Ascending aorta (tissue), 2 donors: ENCODE results near the gene TBC1D5. TPM values are rescaled to one million over a fixed set of nuclear protein-coding genes. Genes with fewer than 3 reads are reported as not detected.

ENCODE experiments used
- DNase-seq, 2 donors: peaks; one replicate each; pipeline ENCODE4 v3.0.0-alpha.2; 2019; ENCODE audit warnings: low spot score in 2 of 2
- H3K27ac ChIP-seq, 2 donors: fragments of 200-600 bp; sonication (generic); one replicate each; pipeline ENCODE4 v1.5.1; 2016 to 2017; ENCODE audit warnings: mild to moderate bottlenecking in 1 of 2
- H3K27me3 ChIP-seq: fragments of 200-600 bp; sonication (generic); one replicate; pipeline ENCODE4 v1.5.1; 2017
- H3K36me3 ChIP-seq, 2 donors: fragments of 200-600 bp; sonication (generic); one replicate each; pipeline ENCODE4 v1.5.1; 2016
- H3K4me1 ChIP-seq, 2 donors: fragments of 200-600 bp; sonication (generic); one replicate each; pipeline ENCODE4 v1.5.1; 2016 to 2017; ENCODE audit warnings: mild to moderate bottlenecking in 1 of 2
- H3K4me3 ChIP-seq, 2 donors: fragments of 200-600 bp; sonication (generic); one replicate each; pipeline ENCODE4 v1.5.1; 2016 to 2017; ENCODE audit warnings: mild to moderate bottlenecking in 1 of 2
- H3K9me3 ChIP-seq, 2 donors: fragments of 200-600 bp; sonication (generic); one replicate each; pipeline ENCODE4 v1.5.1; 2016
- intact Hi-C: fragments of 100-400 bp; cut with DNase I; formaldehyde crosslinking; loops from one replicate; pipeline ENCODE4 v1.15.1; 2023
- total RNA-seq: library from RNA; depleted of rRNA; stranded (reverse); fragments of >200 nt; gene quantifications from one replicate; pipeline ENCODE4 v1.1.0, GENCODE V29; 2016
- TF ChIP-seq, protein P1 (sequence below), 3 experiments: fragments of 200-600 bp in 2 of 3; fragments of 450-650 bp in 1 of 3; sonication (generic) in 2 of 3; IDR thresholded peaks; one replicate each; pipeline ENCODE4 v1.5.1; 2016 to 2019; ENCODE audit warnings: antibody characterized with exemption in 3 of 3, mild to moderate bottlenecking in 1 of 3, moderate library complexity in 1 of 3

TBC1D5 gene
- total RNA-seq, 1 donor from 2014 or later: 43.3 TPM

- H3K9me3 ChIP-seq: no peaks in the 10 kb centered on the region
- no peaks in the 10 kb centered on the region for H3K27me3 ChIP-seq
- H3K27ac ChIP-seq: no peak overlapping the region
- H3K4me3 ChIP-seq: no peak overlapping the region
- intact Hi-C loops: loop anchor here (5.0 kb wide), 2 partner anchors 253 to 308 kb away; partner anchors contain the start of gene TBC1D5
- H3K4me1 ChIP-seq: peaks cover 0 to 8% of the 10 kb centered on the region in 2 donors
- TF ChIP-seq, protein P1, sequence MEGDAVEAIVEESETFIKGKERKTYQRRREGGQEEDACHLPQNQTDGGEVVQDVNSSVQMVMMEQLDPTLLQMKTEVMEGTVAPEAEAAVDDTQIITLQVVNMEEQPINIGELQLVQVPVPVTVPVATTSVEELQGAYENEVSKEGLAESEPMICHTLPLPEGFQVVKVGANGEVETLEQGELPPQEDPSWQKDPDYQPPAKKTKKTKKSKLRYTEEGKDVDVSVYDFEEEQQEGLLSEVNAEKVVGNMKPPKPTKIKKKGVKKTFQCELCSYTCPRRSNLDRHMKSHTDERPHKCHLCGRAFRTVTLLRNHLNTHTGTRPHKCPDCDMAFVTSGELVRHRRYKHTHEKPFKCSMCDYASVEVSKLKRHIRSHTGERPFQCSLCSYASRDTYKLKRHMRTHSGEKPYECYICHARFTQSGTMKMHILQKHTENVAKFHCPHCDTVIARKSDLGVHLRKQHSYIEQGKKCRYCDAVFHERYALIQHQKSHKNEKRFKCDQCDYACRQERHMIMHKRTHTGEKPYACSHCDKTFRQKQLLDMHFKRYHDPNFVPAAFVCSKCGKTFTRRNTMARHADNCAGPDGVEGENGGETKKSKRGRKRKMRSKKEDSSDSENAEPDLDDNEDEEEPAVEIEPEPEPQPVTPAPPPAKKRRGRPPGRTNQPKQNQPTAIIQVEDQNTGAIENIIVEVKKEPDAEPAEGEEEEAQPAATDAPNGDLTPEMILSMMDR (IDR thresholded peaks at IDR 0.05): no peak
- no peak for DNase-seq
- H3K36me3 ChIP-seq: no peaks in the 10 kb centered on the region
Measured at GRCh38 chr3:17433876-17434275, 308.6 kb downstream of the TBC1D5 start.

- no peaks in the 10 kb centered on the region for H3K36me3 ChIP-seq
- no peak for DNase-seq
- H3K27ac ChIP-seq: no peak overlapping the region
- TF ChIP-seq, protein P1 (IDR thresholded peaks at IDR 0.05): no peak
- H3K4me1 ChIP-seq: peaks cover 0 to 8% of the 10 kb centered on the region in 2 donors
- no peaks in the 10 kb centered on the region for H3K9me3 ChIP-seq
- H3K27me3 ChIP-seq: no peaks in the 10 kb centered on the region
- H3K4me3 ChIP-seq: no peak overlapping the region
- intact Hi-C loops: loop anchor here (5.0 kb wide), 2 partner anchors 255 to 310 kb away; partner anchors contain the start of gene TBC1D5
Measured at GRCh38 chr3:17432236-17432635, 310.2 kb downstream of the TBC1D5 start.

- H3K27ac ChIP-seq: no peak overlapping the region
- no peak overlapping the region for H3K4me3 ChIP-seq
- H3K4me1 ChIP-seq: peaks cover 0 to 8% of the 10 kb centered on the region in 2 donors
- intact Hi-C loops: loop anchor here (1.0 to 5.0 kb wide), 3 partner anchors 256 to 410 kb away; partner anchors contain the start of gene TBC1D5
- no peaks in the 10 kb centered on the region for H3K9me3 ChIP-seq
- no peak for DNase-seq
- no peaks in the 10 kb centered on the region for H3K36me3 ChIP-seq
- H3K27me3 ChIP-seq: no peaks in the 10 kb centered on the region
- TF ChIP-seq, protein P1 (IDR thresholded peaks at IDR 0.05): no peak
Measured at GRCh38 chr3:17431484-17432045, 310.9 kb downstream of the TBC1D5 start.

DNA sequence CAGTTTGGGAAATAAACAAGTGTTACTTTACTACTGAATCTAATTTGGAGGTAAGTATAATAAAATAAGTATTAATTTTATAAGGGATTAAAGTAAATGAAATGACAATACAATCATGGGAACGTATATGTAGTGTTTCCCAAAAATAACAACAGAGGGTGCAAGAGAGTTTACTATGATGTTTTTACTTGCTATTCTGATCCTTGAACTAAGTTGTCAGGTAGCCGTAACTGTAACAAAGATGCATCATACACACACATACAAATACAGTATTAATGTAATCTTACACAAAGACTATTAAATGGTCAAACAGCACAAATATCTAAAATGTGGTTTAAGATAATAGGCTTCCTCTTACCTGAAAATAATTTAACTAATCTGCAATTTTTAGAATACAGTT lies 311.4 kb downstream of the TBC1D5 start:
- H3K9me3 ChIP-seq: no peaks in the 10 kb centered on the region
- DNase-seq: no peak
- H3K27ac ChIP-seq: no peak overlapping the region
- intact Hi-C loops: loop anchor here (1.0 to 5.0 kb wide), 3 partner anchors 256 to 410 kb away; partner anchors contain the start of gene TBC1D5
- TF ChIP-seq, protein P1 (IDR thresholded peaks at IDR 0.05): peak; percentile 36 to 58 (median 54)
- H3K4me1 ChIP-seq: peaks cover 0 to 8% of the 10 kb centered on the region in 2 donors
- no peaks in the 10 kb centered on the region for H3K36me3 ChIP-seq
- no peaks in the 10 kb centered on the region for H3K27me3 ChIP-seq
- H3K4me3 ChIP-seq: no peak overlapping the region

DNA sequence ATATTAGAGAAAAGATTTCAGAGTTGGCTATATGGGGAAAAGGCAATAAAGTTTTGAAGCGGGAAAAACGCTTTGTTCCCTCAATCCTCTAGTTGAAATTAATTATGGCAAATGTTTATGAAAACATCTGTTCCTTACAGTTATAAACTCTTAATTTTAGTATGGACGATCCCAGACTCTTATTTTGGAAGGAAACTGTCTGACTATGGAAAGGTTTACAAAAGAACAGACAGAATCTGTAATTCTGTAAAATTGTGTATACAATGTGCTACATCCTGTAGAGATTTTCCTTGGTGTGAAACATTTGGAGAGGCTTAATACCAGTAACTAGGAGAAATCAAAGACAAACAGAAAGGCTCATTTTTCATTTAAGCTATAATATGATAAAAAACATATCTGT lies 311.8 kb downstream of the TBC1D5 start:
- Histone ChIP-seq H3K4me3 (no peak overlapping the region), H3K27me3 (no peaks in the 10 kb centered on the region), H3K27ac (no peak overlapping the region), H3K9me3 (no peaks in the 10 kb centered on the region), H3K4me1 (peaks cover 0 to 8% of the 10 kb centered on the region in 2 donors), H3K36me3 (no peaks in the 10 kb centered on the region)
- TF ChIP-seq, protein P1 (IDR thresholded peaks at IDR 0.05): no peak
- no peak for DNase-seq
- intact Hi-C loops: loop anchor here (5.0 kb wide), 2 partner anchors 257 to 312 kb away; partner anchors contain the start of gene TBC1D5
